Testis (tissue), 5 donors: ENCODE measurements around the gene A4GNT. TPM values are rescaled to one million over a fixed set of nuclear protein-coding genes. Genes with fewer than 3 reads are reported as not detected.

Experiments
- DNase-seq: peaks from one replicate; pipeline ENCODE4 v3.0.0-alpha.2; 2019
- H3K27ac ChIP-seq, 2 donors: fragments of 200-600 bp; sonication (generic); one replicate each; pipeline ENCODE4 v1.5.1; 2019
- H3K27me3 ChIP-seq: fragments of 200-600 bp; sonication (generic); one replicate; pipeline ENCODE4 v1.5.1; 2019
- H3K36me3 ChIP-seq: fragments of 200-600 bp; sonication (generic); one replicate; pipeline ENCODE4 v1.5.1; 2017; ENCODE audit warnings: low read depth; ENCODE audit errors: missing control alignments
- H3K4me1 ChIP-seq: fragments of 200-600 bp; sonication (generic); one replicate; pipeline ENCODE4 v1.5.1; 2019
- H3K4me3 ChIP-seq, 2 donors: fragments of 200-600 bp; sonication (generic); one replicate each; pipeline ENCODE4 v1.5.1; 2017 to 2019
- H3K9me3 ChIP-seq: fragments of 200-600 bp; sonication (generic); one replicate; pipeline ENCODE4 v1.5.1; 2017
- POLR2A ChIP-seq: fragments of 450-650 bp; IDR thresholded peaks from one replicate; pipeline ENCODE4 v1.6.1; 2017; ENCODE audit warnings: antibody characterized with exemption, mild to moderate bottlenecking, moderate library complexity
- WGBS, 2 donors: methylation state at CpG; one replicate each; pipeline ENCODE4 v1.1.5; 2018; 5-methylcytosine and 5-hydroxymethylcytosine counted together
- intact Hi-C: fragments of 100-400 bp; cut with DNase I; formaldehyde crosslinking; loops from one replicate; pipeline ENCODE4 v1.15.1; 2023; ENCODE audit warnings: low total_unique reads
- long read RNA-seq, 2 donors: transcript quantifications; one replicate each; lab custom pipeline, GENCODE V29; 2026
- polyA plus RNA-seq: library from polyadenylated mRNA; stranded (reverse); fragments of 350-450 nt; fragmentation: Illumina TruSeq; extraction: RNeasy Lipid Tissue Mini Kit (QIAGEN cat#74804); gene quantifications from one replicate; pipeline ENCODE4 v1.2.3, GENCODE V29; 2014; ENCODE audit warnings: low read depth, low replicate concordance; ENCODE audit not compliant: insufficient read depth
- total RNA-seq, 2 donors: library from RNA; depleted of rRNA; stranded (reverse); fragments of >200 nt; gene quantifications; one replicate each; pipeline ENCODE4 v1.2.3, GENCODE V29; 2016
- TF ChIP-seq, protein P1 (sequence below), 3 experiments: fragments of 450-650 bp in 2 of 3; fragments of 200-600 bp in 1 of 3; sonication (generic) in 1 of 3; IDR thresholded peaks; one replicate each; pipeline ENCODE4 v1.5.1; 2016 to 2019; ENCODE audit warnings: antibody characterized with exemption in 3 of 3, mild to moderate bottlenecking in 2 of 3, moderate library complexity in 1 of 3

Gene A4GNT
- not detected for total RNA-seq
- polyA plus RNA-seq: not detected
- long read RNA-seq, donor 1: 0 reads
- long read RNA-seq, donor 2: 0 reads

GRCh38 chr3:138132239-138132638 is at the start of gene A4GNT:
TSS of gene A4GNT (minus strand) at chr3:138132390. CDS start at chr3:138131256, 1,134 bp downstream.
- 68 to 83% methylated on average over 1 of the region's 1 CpG for WGBS, 2 donors
- TF ChIP-seq POLR2A: no peak
- TF ChIP-seq, protein P1, sequence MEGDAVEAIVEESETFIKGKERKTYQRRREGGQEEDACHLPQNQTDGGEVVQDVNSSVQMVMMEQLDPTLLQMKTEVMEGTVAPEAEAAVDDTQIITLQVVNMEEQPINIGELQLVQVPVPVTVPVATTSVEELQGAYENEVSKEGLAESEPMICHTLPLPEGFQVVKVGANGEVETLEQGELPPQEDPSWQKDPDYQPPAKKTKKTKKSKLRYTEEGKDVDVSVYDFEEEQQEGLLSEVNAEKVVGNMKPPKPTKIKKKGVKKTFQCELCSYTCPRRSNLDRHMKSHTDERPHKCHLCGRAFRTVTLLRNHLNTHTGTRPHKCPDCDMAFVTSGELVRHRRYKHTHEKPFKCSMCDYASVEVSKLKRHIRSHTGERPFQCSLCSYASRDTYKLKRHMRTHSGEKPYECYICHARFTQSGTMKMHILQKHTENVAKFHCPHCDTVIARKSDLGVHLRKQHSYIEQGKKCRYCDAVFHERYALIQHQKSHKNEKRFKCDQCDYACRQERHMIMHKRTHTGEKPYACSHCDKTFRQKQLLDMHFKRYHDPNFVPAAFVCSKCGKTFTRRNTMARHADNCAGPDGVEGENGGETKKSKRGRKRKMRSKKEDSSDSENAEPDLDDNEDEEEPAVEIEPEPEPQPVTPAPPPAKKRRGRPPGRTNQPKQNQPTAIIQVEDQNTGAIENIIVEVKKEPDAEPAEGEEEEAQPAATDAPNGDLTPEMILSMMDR (IDR thresholded peaks at IDR 0.05): no peak
- no peak for DNase-seq
- Histone ChIP-seq H3K27me3 (no peaks in the 10 kb centered on the region), H3K9me3 (no peaks in the 10 kb centered on the region), H3K36me3 (no peaks in the 10 kb centered on the region), H3K27ac (no peak within 1 kb of the TSS), H3K4me1 (no peaks in the 10 kb centered on the region), H3K4me3 (no peak within 1 kb of the TSS)
- intact Hi-C loops: no loop called here

GRCh38 chr3:138180375-138181029 is 48.3 kb upstream of the A4GNT start:
- intact Hi-C loops: no loop called here
- H3K4me1 ChIP-seq: no peaks in the 10 kb centered on the region
- no peaks in the 10 kb centered on the region for H3K27me3 ChIP-seq
- H3K27ac ChIP-seq: no peak overlapping the region
- no peaks in the 10 kb centered on the region for H3K9me3 ChIP-seq
- H3K36me3 ChIP-seq: no peaks in the 10 kb centered on the region
- H3K4me3 ChIP-seq: no peak overlapping the region
- 40 to 49% methylated on average over 2 of the region's 2 CpGs for WGBS, 2 donors
- peak; percentile 40 for DNase-seq
- no peak for TF ChIP-seq POLR2A
- TF ChIP-seq, protein P1 (IDR thresholded peaks at IDR 0.05): peak in 1 of 3 experiments; percentile 18

DNA sequence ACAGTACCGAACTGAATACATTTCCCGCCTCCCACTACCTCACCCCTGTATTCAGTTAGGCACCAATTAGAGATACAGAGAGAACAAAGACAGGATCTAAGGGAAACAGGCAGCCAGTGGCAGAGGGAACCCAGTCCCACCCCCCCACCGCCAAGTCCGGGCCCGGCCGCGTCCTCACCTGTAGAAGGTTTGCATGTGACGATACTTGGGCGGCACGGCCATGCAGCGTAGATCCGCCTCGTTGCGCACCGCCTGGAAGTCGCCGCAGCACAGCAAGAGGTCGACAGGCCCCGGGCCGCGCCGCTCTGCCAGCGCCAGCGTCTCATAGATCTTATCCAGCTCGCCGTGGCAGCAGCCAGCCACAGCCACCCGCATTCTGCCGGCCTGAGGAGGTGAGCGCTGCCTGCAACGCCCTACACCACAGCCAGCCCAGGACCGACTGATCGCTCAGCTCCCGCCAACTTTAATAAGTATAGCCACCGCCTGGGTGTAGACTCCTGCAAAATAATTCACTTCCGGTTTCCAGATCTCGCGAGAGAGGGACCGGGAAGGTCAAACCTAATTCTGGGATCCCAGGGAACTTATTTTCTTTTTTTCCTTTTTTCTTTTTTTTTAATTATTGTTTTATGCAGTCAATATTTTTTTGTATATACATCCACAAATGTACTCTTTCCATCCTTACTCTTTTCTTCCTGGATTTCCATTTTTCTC is 42.4 kb upstream of the A4GNT start, which contains the start of gene DBR1:
TSS of gene DBR1 (minus strand) at position 501 of the 711 bp plus-strand sequence. CDS start at position 375, 126 bp downstream.
- 1% methylated on average over 20 to 23 of the region's 38 CpGs for WGBS, 2 donors
- TF ChIP-seq POLR2A: no peak
- TF ChIP-seq, protein P1 (IDR thresholded peaks at IDR 0.05): no peak
- peak; percentile 86 for DNase-seq
- H3K36me3 ChIP-seq: no peaks in the 10 kb centered on the region
- no peaks in the 10 kb centered on the region for H3K4me1 ChIP-seq
- no peaks in the 10 kb centered on the region for H3K27me3 ChIP-seq
- intact Hi-C loops: no loop called here
- H3K4me3 ChIP-seq: peak within 1 kb of the TSS; percentile 67 to 84
- peak within 1 kb of the TSS; percentile 32 to 50 for H3K27ac ChIP-seq
- no peaks in the 10 kb centered on the region for H3K9me3 ChIP-seq

GRCh38 chr3:138173769-138174420 is 41.7 kb upstream of the A4GNT start:
- no peaks in the 10 kb centered on the region for H3K27me3 ChIP-seq
- no peaks in the 10 kb centered on the region for H3K36me3 ChIP-seq
- no peaks in the 10 kb centered on the region for H3K9me3 ChIP-seq
- WGBS, 2 donors: 43 to 64% methylated on average over 13 of the region's 13 CpGs
- TF ChIP-seq, protein P1 (IDR thresholded peaks at IDR 0.05): no peak
- TF ChIP-seq POLR2A: no peak
- no peak for DNase-seq
- intact Hi-C loops: no loop called here
- H3K4me3 ChIP-seq: peak overlapping the region; percentile 67 to 84
- no peaks in the 10 kb centered on the region for H3K4me1 ChIP-seq
- H3K27ac ChIP-seq: peak overlapping the region; percentile 32 to 50
